VCaP (cell line): Measurements from ENCODE around the gene NYNRIN.
A peak's percentile ranks its signal among the peaks of the same experiment; 100 is the strongest.

Source experiments
- H3K27ac ChIP-seq: fragments of 450-650 bp; 2 replicates; pipeline ENCODE4 v1.5.1; 2017
- CTCF ChIP-seq: fragments of 450-650 bp; conservative IDR thresholded peaks from 2 replicates; pipeline ENCODE4 v1.5.1; 2017; ENCODE audit warnings: mild to moderate bottlenecking, moderate library complexity

NYNRIN gene

DNA sequence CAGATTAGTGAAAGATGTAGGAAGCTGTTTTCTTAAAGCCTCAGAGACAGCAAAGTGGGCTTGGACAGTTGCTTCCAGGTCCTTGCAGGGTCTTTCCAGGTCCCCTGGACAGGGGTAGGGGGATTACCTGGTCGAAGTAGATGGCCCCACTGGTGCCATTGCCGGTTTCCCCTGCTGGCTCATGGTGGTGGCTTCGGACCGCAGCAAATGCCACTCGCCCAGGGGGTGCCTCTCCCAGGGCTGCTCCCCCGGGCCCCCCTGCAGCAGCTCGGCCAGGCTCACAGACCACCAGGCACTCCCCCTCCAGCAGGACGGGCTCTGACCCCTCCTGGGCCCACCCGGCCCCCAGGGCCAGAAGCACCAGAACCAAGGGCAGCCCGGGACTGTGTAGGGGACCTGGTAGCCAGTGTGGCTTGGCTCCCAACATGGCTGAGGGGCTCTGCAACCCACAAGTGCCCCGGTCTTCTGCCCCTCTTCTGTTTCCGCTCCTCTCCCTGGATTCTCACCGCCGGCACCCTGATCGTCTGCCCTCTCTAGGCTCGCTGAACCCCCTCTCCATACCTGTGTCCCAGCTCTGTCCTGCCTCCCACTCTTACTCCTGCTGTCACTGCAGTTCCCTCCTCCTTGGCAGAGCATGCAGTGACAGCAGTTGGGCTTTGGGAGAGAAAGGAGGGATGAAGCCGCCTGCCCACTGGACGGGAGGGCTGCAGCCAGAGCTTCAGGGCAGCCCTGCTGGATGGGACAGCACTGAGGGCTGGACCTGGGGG is 30.0 kb downstream of the NYNRIN start:
- TF ChIP-seq CTCF, result no peak
- peak overlapping the region; percentile 88 for H3K27ac ChIP-seq

GRCh38 chr14:24429395-24430142 is 30.8 kb downstream of the NYNRIN start, which contains the start of the genes CBLN3 and KHNYN:
Gene CBLN3, minus strand, starts transcription at chr14:24429668. Its CDS starts 614 bp downstream, at chr14:24429054.
Gene KHNYN, plus strand, starts transcription at chr14:24429954. Its CDS starts 777 bp downstream, at chr14:24430731.
- H3K27ac ChIP-seq, result peak within 1 kb of the TSS; percentile 88
- no peak for TF ChIP-seq CTCF

GRCh38 chr14:24430143-24430681 is 31.4 kb downstream of the NYNRIN start:
- H3K27ac ChIP-seq, result peak overlapping the region; percentile 88
- no peak for TF ChIP-seq CTCF

DNA sequence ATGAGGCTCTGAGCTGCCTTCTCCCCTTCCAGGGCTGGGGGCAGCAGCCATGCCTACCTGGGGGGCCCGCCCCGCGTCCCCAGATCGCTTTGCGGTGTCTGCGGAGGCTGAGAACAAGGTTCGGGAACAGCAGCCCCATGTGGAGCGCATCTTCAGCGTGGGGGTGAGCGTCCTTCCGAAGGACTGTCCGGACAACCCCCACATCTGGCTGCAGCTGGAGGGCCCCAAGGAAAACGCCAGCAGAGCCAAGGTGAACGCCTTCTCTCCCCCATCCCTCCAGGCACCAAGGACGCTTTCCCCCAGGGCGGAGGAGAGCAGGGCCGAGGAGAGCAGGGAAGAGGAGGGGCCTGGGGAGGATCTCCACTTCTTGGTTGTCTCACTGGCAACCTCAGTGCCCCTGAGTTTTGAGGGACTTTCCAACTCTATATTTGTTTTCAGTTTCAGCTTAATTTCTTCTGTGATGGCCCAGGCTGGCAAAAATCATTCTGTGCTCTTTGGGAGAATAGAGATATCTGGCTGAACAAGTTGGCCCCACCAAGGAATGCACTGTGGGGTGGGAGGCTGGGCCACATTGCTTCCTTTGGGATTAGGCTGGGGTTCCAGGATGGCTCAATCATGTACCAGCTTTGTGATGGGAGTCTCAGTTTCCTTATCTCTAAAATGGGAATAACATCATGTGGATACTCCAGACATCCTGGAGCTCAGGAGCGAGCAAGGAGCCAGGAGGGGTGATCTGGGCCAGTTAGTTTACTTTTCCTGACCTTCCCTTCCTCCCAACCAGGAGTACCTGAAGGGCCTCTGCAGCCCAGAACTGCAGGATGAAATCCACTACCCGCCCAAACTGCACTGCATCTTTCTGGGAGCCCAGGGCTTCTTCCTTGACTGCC is 32.1 kb downstream of the NYNRIN start:
- H3K27ac ChIP-seq, result peak overlapping the region; percentile 88
- TF ChIP-seq CTCF, result no peak

DNA sequence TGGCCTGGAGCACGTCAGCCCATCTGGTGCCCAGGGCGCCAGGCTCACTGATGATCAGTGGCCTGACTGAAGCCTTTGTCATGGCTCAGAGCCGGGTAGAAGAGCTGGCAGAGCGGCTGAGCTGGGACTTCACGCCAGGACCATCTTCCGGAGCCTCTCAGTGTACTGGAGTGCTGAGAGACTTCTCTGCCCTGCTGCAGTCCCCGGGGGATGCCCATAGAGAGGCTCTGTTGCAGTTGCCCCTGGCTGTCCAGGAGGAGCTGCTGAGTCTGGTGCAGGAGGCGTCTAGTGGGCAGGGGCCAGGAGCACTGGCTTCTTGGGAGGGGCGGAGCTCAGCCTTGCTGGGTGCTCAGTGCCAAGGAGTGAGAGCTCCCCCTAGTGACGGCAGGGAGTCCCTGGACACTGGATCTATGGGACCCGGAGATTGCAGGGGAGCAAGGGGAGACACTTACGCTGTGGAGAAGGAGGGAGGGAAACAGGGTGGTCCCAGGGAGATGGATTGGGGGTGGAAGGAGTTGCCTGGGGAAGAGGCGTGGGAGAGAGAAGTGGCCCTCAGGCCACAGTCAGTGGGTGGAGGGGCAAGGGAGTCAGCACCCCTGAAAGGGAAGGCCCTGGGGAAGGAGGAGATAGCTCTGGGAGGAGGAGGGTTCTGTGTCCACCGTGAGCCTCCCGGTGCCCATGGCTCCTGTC is 32.9 kb downstream of the NYNRIN start:
- peak; percentile 96 for TF ChIP-seq CTCF
- H3K27ac ChIP-seq, result peak overlapping the region; percentile 88

DNA sequence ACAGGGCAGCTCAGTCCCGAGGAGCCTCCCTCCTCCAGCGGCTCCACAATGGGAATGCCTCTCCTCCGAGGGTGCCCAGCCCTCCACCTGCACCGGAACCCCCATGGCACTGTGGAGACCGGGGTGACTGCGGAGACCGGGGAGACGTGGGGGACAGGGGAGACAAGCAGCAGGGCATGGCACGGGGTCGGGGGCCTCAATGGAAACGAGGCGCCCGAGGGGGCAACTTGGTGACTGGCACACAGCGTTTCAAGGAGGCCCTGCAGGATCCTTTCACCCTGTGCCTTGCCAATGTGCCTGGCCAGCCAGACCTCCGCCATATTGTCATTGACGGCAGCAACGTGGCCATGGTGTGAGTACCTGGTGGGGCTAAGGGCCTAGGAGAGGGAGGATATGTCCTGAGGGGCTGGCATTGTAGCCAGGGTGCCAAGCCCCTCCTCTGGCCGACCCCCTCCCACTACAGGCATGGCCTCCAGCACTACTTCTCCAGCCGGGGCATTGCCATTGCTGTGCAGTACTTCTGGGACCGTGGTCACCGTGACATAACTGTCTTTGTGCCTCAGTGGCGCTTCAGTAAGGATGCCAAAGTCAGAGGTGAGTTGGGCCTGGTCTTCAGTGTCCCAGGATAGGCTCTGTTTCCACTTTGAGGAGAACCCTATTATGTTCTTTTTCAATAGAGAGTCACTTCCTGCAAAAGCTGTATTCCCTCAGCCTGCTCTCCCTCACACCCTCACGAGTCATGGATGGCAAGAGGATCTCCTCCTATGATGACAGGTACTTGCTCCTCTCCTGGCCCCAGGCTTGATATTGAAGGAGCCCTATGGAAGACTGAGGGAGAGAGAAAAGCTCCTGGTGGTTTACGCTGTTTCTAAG is 33.7 kb downstream of the NYNRIN start:
- H3K27ac ChIP-seq, result peak overlapping the region; percentile 88
- TF ChIP-seq CTCF, result no peak
